Smooth muscle cell (in vitro differentiated cells): ENCODE measurements around the gene PDK2. TPM values are rescaled to one million over a fixed set of nuclear protein-coding genes. Genes with fewer than 3 reads are reported as not detected.

Source experiments
- DNase-seq: peaks from one replicate; lab custom pipeline; 2025; ENCODE audit not compliant: unreplicated experiment; lab: John Stamatoyannopoulos, UW
- H2AFZ ChIP-seq: fragments of 200-600 bp; sonication (generic); 2 replicates; pipeline ENCODE4 v1.6.0; 2016; ENCODE audit warnings: antibody characterized with exemption, low read depth, mild to moderate bottlenecking
- H3F3A ChIP-seq: fragments of 200-600 bp; sonication (generic); 2 replicates; pipeline ENCODE4 v1.6.0; 2017; ENCODE audit warnings: antibody characterized with exemption, low read depth
- H3K27ac ChIP-seq: fragments of 200-600 bp; sonication (generic); 2 replicates; pipeline ENCODE4 v1.5.1; 2016; ENCODE audit warnings: low read depth, mild to moderate bottlenecking
- H3K27me3 ChIP-seq: fragments of 200-600 bp; sonication (generic); 2 replicates; pipeline ENCODE4 v1.6.1; 2016; ENCODE audit warnings: low read depth, mild to moderate bottlenecking
- H3K36me3 ChIP-seq: fragments of 200-600 bp; sonication (generic); 2 replicates; pipeline ENCODE4 v1.5.1; 2016; ENCODE audit warnings: low read depth
- H3K4me1 ChIP-seq: fragments of 200-600 bp; sonication (generic); 2 replicates; pipeline ENCODE4 v1.5.1; 2016; ENCODE audit warnings: low read depth
- H3K4me2 ChIP-seq: fragments of 200-600 bp; sonication (generic); 2 replicates; pipeline ENCODE4 v1.6.0; 2016; ENCODE audit warnings: mild to moderate bottlenecking
- H3K4me3 ChIP-seq: fragments of 200-600 bp; sonication (generic); 2 replicates; pipeline ENCODE4 v1.5.1; 2016; ENCODE audit warnings: mild to moderate bottlenecking
- H3K79me2 ChIP-seq: fragments of 200-600 bp; sonication (generic); 2 replicates; pipeline ENCODE4 v1.6.0; 2016; ENCODE audit warnings: low read depth, mild to moderate bottlenecking
- H3K9ac ChIP-seq: fragments of 200-600 bp; sonication (generic); 2 replicates; pipeline ENCODE4 v1.6.0; 2016; ENCODE audit warnings: low read depth
- H3K9me3 ChIP-seq: fragments of 200-600 bp; sonication (generic); replicated peaks from 2 replicates; pipeline ENCODE4 v1.5.1; 2016; ENCODE audit warnings: low read depth
- H4K20me1 ChIP-seq: fragments of 200-600 bp; sonication (generic); 2 replicates; pipeline ENCODE4 v1.6.0; 2016; ENCODE audit warnings: low read depth
- WGBS: methylation state at CpG from one replicate; pipeline ENCODE4 v1.1.7; 2016; ENCODE audit warnings: low lambda C conversion rate; 5-methylcytosine and 5-hydroxymethylcytosine counted together
- polyA plus RNA-seq: library from polyadenylated mRNA; unstranded; fragments of >200 nt; fragmentation: Nextera tagmentation; extraction: Ambion mirVana; gene quantifications from 2 replicates; pipeline ENCODE4 v1.2.1, GENCODE V29; 2016
- total RNA-seq: library from RNA; depleted of rRNA; stranded (reverse); fragments of >200 nt; gene quantifications from 2 replicates; pipeline ENCODE4 v1.2.3, GENCODE V29; 2014
- TF ChIP-seq, protein P1 (sequence below): fragments of 200-600 bp; sonication (generic); IDR thresholded peaks from 2 replicates; pipeline ENCODE4 v1.5.1; 2017; ENCODE audit warnings: borderline replicate concordance, mild to moderate bottlenecking, antibody characterized with exemption; ENCODE audit not compliant: insufficient read depth, poor library complexity, severe bottlenecking

The PDK2 gene
- total and polyA plus RNA-seq, 2 experiments from 2014 or later, result 28.2 to 36.5 TPM

DNA sequence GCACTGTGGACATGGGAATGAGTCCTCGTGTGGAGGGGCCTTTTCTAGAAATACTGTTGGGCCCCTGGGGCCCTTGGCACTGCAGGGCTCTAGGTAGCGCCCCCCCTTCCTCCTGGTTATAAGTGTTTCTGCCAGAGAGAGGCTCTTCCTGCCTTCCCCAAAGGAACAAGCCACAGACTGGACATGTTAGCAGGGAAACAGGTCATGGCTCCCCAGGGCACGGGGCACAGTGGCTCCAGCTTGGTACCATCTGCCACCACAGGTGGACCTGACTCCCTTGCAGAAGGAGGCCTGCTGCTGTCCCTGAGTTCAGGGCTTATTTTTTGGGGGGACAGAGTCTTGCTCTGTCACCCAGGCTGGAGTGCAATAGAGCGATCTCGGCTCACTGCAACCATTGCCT lies 8.8 kb downstream of the PDK2 start:
- Histone ChIP-seq H3K27ac (no peak overlapping the region), H3F3A (peaks cover 3% of the 10 kb centered on the region)
- 96% methylated on average over 5 of the region's 5 CpGs for WGBS

DNA sequence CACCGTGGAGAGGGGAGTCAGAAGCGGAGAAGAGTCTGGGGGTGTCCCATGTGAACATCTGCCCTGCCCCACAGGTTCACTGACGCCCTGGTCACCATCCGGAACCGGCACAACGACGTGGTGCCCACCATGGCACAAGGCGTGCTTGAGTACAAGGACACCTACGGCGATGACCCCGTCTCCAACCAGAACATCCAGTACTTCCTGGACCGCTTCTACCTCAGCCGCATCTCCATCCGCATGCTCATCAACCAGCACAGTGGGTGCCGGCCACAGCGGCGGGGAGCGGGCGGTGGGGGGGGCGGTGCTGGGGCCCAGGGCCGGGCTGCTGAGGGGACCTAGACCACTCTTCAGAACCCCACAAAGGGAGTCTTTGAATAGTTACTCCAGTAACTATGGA lies 10.7 kb downstream of the PDK2 start:
- Histone ChIP-seq H3K36me3 (no peaks in the 10 kb centered on the region), H3K4me3 (no peak overlapping the region), H3K9ac (no peak overlapping the region), H3F3A (peaks cover 1% of the 10 kb centered on the region), H3K9me3 (no peaks in the 10 kb centered on the region), H3K4me1 (peaks cover 12% of the 10 kb centered on the region), H3K79me2 (no peaks in the 10 kb centered on the region), H2AFZ (no peak overlapping the region), H3K27me3 (no peaks in the 10 kb centered on the region), H4K20me1 (no peaks in the 10 kb centered on the region), H3K4me2 (no peak overlapping the region), H3K27ac (no peak overlapping the region)
- WGBS, result 92% methylated on average over 21 of the region's 21 CpGs
- TF ChIP-seq, protein P1, sequence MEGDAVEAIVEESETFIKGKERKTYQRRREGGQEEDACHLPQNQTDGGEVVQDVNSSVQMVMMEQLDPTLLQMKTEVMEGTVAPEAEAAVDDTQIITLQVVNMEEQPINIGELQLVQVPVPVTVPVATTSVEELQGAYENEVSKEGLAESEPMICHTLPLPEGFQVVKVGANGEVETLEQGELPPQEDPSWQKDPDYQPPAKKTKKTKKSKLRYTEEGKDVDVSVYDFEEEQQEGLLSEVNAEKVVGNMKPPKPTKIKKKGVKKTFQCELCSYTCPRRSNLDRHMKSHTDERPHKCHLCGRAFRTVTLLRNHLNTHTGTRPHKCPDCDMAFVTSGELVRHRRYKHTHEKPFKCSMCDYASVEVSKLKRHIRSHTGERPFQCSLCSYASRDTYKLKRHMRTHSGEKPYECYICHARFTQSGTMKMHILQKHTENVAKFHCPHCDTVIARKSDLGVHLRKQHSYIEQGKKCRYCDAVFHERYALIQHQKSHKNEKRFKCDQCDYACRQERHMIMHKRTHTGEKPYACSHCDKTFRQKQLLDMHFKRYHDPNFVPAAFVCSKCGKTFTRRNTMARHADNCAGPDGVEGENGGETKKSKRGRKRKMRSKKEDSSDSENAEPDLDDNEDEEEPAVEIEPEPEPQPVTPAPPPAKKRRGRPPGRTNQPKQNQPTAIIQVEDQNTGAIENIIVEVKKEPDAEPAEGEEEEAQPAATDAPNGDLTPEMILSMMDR, result no peak
- no peak for DNase-seq

More for the DNA sequence above, 8.8 kb downstream of the PDK2 start:
- H3K4me1 ChIP-seq, result peaks cover 14% of the 10 kb centered on the region
- H3K9me3 ChIP-seq, result no peaks in the 10 kb centered on the region
- H4K20me1 ChIP-seq, result no peaks in the 10 kb centered on the region
- no peaks in the 10 kb centered on the region for H3K79me2 ChIP-seq
- TF ChIP-seq, protein P1, result no peak
- no peak for DNase-seq
- H3K36me3 ChIP-seq, result no peaks in the 10 kb centered on the region
- no peaks in the 10 kb centered on the region for H3K27me3 ChIP-seq
- H3K4me2 ChIP-seq, result no peak overlapping the region
- no peak overlapping the region for H2AFZ ChIP-seq
- H3K4me3 ChIP-seq, result no peak overlapping the region
- no peak overlapping the region for H3K9ac ChIP-seq

DNA sequence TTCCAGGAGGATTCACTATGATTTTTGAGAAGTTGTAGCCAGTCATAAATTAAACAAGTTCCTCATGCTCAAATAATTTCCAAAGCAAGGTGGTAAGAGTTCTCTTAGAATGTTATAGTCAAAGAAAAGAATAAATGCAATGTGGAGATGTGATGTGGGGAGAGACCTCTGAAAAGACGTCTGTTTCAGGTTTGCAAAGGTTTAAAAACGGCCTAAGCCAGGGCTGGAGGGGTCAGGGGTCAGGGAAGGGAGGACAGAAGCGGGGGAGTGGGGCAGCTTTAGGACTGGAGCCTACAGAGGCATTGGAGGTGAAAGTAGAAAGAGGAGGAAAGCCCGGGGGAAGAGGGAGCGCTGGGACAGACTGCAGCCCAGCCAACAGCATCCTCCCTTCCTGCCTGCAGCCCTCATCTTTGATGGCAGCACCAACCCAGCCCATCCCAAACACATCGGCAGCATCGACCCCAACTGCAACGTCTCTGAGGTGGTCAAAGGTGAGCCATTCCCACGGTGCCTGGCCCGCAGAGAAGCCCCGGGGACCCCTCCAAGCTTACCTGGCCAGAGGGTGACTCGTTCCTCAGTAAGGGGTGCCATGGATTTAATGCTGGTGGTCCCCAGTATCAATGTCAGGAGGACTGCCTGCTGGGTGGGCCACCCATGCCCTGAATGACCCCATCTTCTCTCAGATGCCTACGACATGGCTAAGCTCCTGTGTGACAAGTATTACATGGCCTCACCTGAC lies 11.4 kb downstream of the PDK2 start:
- Histone ChIP-seq H3K27ac (no peak overlapping the region), H3K79me2 (no peaks in the 10 kb centered on the region), H3K36me3 (no peaks in the 10 kb centered on the region), H3F3A (no peaks in the 10 kb centered on the region), H3K9ac (no peak overlapping the region), H3K4me1 (peaks cover 6% of the 10 kb centered on the region), H3K9me3 (no peaks in the 10 kb centered on the region), H3K27me3 (no peaks in the 10 kb centered on the region), H3K4me2 (no peak overlapping the region), H2AFZ (no peak overlapping the region), H4K20me1 (no peaks in the 10 kb centered on the region), H3K4me3 (no peak overlapping the region)
- DNase-seq, result no peak
- TF ChIP-seq, protein P1, result no peak
- 84% methylated on average over 13 of the region's 13 CpGs for WGBS
